PFSK-1 (cell line): Measurements from ENCODE around the gene LRMDA.

Source experiments
- FOXP2 ChIP-seq: optimal IDR thresholded peaks from 2 replicates; pipeline ENCODE3; 2011; ENCODE audit warnings: borderline replicate concordance, control low read depth, inconsistent platforms; ENCODE audit not compliant: insufficient read depth; ENCODE audit errors: extremely low read length, extremely low read depth
- POLR2AphosphoS5 ChIP-seq: IDR thresholded peaks from 2 replicates; pipeline ENCODE4 v1.6.1; 2012; ENCODE audit warnings: low read depth, mild to moderate bottlenecking, control low read depth, low read length, moderate library complexity
- REST ChIP-seq, 2 experiments: IDR thresholded peaks; 2 replicates each; pipeline versions ENCODE4 v1.6.1 to v1.8.0; 2011 to 2012; ENCODE audit warnings: low read depth in 2 of 2, low read length in 2 of 2, control low read depth in 1 of 2, inconsistent platforms in 1 of 2, mild to moderate bottlenecking in 1 of 2, moderate library complexity in 1 of 2; ENCODE audit not compliant: insufficient read depth in 1 of 2
- SIN3A ChIP-seq: IDR thresholded peaks from 2 replicates; pipeline ENCODE4 v1.6.1; 2012; ENCODE audit warnings: mild to moderate bottlenecking, low read length, moderate library complexity, borderline replicate concordance; ENCODE audit not compliant: insufficient read depth
- TAF1 ChIP-seq: IDR thresholded peaks from 2 replicates; pipeline ENCODE4 v1.6.1; 2012; ENCODE audit warnings: low read length, control low read depth, borderline replicate concordance; ENCODE audit not compliant: insufficient read depth

Gene LRMDA

GRCh38 chr10:76333326-76333725 is 901.9 kb downstream of the LRMDA start:
- TF ChIP-seq REST (IDR thresholded peaks at IDR 0.05; ENCODE audit: insufficient read depth in 1 of 2, low read depth in 2 of 2, low read length in 2 of 2) (no peak), TAF1 (no peak), FOXP2 (no peak), SIN3A (no peak), POLR2AphosphoS5 (no peak)

GRCh38 chr10:76333796-76334195 is 902.4 kb downstream of the LRMDA start:
- no peak for TF ChIP-seq REST (IDR thresholded peaks at IDR 0.05; ENCODE audit: insufficient read depth in 1 of 2, low read depth in 2 of 2, low read length in 2 of 2)
- TF ChIP-seq TAF1 = no peak
- no peak for TF ChIP-seq SIN3A
- TF ChIP-seq POLR2AphosphoS5 = no peak
- TF ChIP-seq FOXP2 = no peak

- no peak for TF ChIP-seq SIN3A
- no peak for TF ChIP-seq REST (IDR thresholded peaks at IDR 0.05; ENCODE audit: insufficient read depth in 1 of 2, low read depth in 2 of 2, low read length in 2 of 2)
- no peak for TF ChIP-seq POLR2AphosphoS5
- no peak for TF ChIP-seq FOXP2
- TF ChIP-seq TAF1 = no peak
Measured at GRCh38 chr10:76334255-76334654, 902.8 kb downstream of the LRMDA start.

GRCh38 chr10:76336213-76336963 is 905.0 kb downstream of the LRMDA start:
- TF ChIP-seq SIN3A = no peak
- TF ChIP-seq REST (IDR thresholded peaks at IDR 0.05; ENCODE audit: insufficient read depth in 1 of 2, low read depth in 2 of 2, low read length in 2 of 2) = no peak
- TF ChIP-seq TAF1 = no peak
- no peak for TF ChIP-seq FOXP2
- TF ChIP-seq POLR2AphosphoS5 = no peak

- no peak for TF ChIP-seq REST (IDR thresholded peaks at IDR 0.05; ENCODE audit: insufficient read depth in 1 of 2, low read depth in 2 of 2, low read length in 2 of 2)
- TF ChIP-seq SIN3A = no peak
- TF ChIP-seq TAF1 = no peak
- TF ChIP-seq FOXP2 = no peak
- TF ChIP-seq POLR2AphosphoS5 = no peak
Measured at GRCh38 chr10:76337641-76338040, 906.2 kb downstream of the LRMDA start.
